ENCODE results near the gene ENTPD1. TPM values are rescaled to one million over a fixed set of nuclear protein-coding genes. Genes with fewer than 3 reads are reported as not detected.
"Not testable (repeated sequence)": the region's sequence is repeated elsewhere in the genome, so short reads cannot be mapped to it uniquely, and the experiment has no call there.

Gene ENTPD1
- total and polyA plus RNA-seq, 4 donors, result 23.6 to 41.3 (median 34.5) TPM

DNA sequence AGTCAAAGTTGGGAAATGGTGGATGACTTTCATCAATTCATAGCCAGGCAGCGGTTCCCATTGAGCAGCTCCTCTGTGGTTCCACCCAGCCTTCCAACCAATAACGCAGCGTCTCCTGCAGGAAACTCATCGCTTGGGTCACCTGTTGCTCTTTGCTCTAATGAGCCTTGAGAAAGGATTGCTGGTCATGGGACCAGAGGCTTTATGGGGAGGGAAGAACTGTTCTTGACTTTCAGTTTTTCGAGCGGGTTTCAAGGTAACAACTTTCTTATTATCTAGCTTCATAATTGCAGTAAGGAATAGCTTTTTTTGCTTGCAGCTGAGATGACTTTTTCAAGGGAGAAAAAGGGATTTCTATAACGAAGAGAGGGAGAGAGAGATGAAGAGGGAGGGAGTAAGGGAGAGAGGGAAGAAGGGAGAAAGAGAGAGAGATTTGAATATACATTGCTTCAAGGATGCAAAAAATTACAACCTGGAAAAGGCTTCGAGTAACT, 405 bp upstream of the ENTPD1 start:
- peak overlapping the region; percentile 85 for H3K27ac ChIP-seq (ENCODE audit: low read depth, low read length)
- WGBS (ENCODE audit: insufficient coverage), result 24% methylated on average over 2 of the region's 8 CpGs

DNA sequence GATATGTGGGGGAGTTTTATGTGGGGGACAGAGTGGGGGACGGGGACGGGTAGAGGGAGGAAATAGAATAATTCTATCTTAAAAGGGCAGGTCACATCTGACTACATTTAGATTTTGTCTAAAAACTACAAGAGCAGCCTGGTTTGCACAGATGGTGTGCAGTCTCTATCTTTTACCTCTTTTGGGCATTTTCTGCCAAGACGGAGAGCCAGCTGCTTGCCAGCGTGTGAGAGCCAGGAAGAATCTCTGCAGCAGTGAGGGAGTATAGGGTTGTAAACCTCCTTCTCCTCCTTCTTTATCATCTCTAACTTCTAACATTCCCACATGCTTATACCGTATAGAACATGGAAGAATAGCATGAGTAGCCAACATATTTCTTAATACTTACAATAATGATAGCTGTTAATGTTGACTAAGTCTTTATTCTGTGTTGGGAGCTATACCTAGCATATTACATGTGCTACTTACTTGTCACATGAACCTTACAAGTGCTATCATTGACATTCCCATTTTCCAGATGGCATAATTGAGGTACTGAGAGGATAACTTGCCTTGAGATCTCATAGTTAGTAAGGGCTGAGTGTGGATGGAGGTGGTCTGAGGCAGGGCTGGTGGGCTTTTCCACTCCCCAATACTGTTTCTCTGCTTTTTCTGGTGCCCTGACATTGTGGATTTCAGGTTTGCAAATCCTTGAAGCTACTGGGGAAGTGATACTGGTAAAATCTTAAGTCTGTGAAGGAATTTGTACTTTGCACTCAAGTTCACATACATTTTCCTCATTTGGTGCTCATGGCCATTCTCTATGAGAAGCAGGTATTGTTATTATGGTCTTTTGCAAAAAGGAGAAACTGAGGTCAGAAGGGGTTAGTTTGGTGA, 1.1 kb downstream of the ENTPD1 start:
- Histone ChIP-seq H3K4me1 (ENCODE audit: control insufficient read depth, insufficient read depth, low read length) (peaks cover 5% of the 10 kb centered on the region), H3K27ac (ENCODE audit: low read depth, low read length) (peak overlapping the region; percentile 85), H3K27me3 (ENCODE audit: control insufficient read depth, insufficient read depth, low read length) (no peaks in the 10 kb centered on the region), H3K9me3 (ENCODE audit: control insufficient read depth, insufficient read depth, low read length) (no peaks in the 10 kb centered on the region), H3K4me3 (ENCODE audit: low read depth, low read length) (peak overlapping the region; percentile 41), H3K36me3 (ENCODE audit: control insufficient read depth, insufficient read depth, low read length) (no peaks in the 10 kb centered on the region)
- WGBS (ENCODE audit: insufficient coverage), result no CpG with 5 or more reads among the region's 5 CpGs
- peak in 3 of 6 donors; percentile 13 to 63 (median 50) for DNase-seq (ENCODE audit: low read depth in 4 of 6, low spot score in 6 of 6)

More for the DNA sequence above, 405 bp upstream of the ENTPD1 start:
- Histone ChIP-seq H3K4me1 (ENCODE audit: control insufficient read depth, insufficient read depth, low read length) (peaks cover 5% of the 10 kb centered on the region), H3K4me3 (ENCODE audit: low read depth, low read length) (peak overlapping the region; percentile 41), H3K36me3 (ENCODE audit: control insufficient read depth, insufficient read depth, low read length) (no peaks in the 10 kb centered on the region), H3K9me3 (ENCODE audit: control insufficient read depth, insufficient read depth, low read length) (no peaks in the 10 kb centered on the region), H3K27me3 (ENCODE audit: control insufficient read depth, insufficient read depth, low read length) (no peaks in the 10 kb centered on the region)
- DNase-seq (ENCODE audit: low read depth in 4 of 6, low spot score in 6 of 6), result peak in 3 of 6 donors; percentile 10 to 25 (median 11)

DNA sequence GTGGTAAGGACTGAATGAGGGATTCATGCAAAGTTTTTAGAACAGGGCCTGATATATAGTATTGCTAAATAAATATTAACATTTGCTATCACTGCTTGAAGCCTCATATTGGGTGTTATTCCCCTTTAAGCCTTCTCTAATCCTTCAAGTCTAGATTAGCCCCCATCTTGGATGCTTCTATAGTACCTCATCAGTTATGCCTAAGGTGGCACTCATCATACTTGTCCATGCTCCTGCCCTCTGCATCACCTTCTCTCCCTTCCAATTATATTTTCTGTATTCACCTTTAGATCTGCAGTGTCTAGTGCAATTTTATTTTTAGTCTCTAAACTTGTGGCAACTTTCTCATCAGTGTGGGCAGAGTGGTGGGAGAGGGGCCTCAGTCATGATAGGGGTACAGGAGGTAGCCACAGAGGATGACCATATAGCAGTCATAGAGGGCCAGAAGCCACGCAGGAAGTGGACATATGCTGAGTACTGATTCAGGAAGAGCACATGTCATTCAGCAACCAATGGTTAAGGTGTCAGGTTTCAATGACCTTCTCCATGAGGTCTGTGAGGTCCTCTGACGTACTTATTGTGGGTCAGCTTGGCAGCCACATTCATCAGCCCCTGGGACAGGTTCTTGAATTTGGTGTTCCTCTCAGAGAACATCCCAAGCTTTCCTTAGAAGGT, 2.5 kb downstream of the ENTPD1 start:
- no peak for DNase-seq (ENCODE audit: low read depth in 4 of 6, low spot score in 6 of 6)
- Histone ChIP-seq H3K9me3 (ENCODE audit: control insufficient read depth, insufficient read depth, low read length) (no peaks in the 10 kb centered on the region), H3K27me3 (ENCODE audit: control insufficient read depth, insufficient read depth, low read length) (no peaks in the 10 kb centered on the region), H3K4me1 (ENCODE audit: control insufficient read depth, insufficient read depth, low read length) (peaks cover 5% of the 10 kb centered on the region), H3K27ac (ENCODE audit: low read depth, low read length) (no peak overlapping the region), H3K36me3 (ENCODE audit: control insufficient read depth, insufficient read depth, low read length) (no peaks in the 10 kb centered on the region), H3K4me3 (ENCODE audit: low read depth, low read length) (no peak overlapping the region)
- WGBS (ENCODE audit: insufficient coverage), result 88% methylated on average over 2 of the region's 2 CpGs

DNA sequence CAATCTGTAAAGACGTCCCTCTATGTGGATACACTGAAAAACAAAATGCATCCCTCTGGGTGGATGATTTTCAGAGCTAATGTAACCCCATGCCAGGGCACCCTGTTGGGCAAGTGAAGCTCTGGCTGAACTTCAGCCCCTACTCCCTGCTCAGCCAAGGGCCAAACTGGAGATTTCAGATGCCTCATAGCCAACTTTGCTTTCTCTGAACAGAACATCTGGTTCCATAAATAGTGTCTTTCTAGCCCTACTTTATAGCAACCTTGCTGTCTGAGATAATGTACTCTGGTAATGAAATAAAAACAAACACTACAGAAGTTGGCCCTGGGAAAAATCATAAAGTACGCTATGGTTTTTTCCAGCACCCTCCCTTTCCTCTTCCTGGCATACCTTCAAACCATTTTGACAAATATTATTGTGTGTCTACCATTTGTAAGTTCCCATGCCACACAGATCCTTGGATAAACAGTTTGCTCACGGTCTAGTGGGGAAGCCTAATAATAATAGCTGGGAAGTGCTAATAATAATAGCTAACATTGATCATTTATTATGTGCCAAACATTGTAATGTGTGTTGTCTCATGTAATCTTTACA, 3.4 kb downstream of the ENTPD1 start:
- Histone ChIP-seq H3K27me3 (ENCODE audit: control insufficient read depth, insufficient read depth, low read length) (no peaks in the 10 kb centered on the region), H3K4me1 (ENCODE audit: control insufficient read depth, insufficient read depth, low read length) (peaks cover 5% of the 10 kb centered on the region), H3K9me3 (ENCODE audit: control insufficient read depth, insufficient read depth, low read length) (no peaks in the 10 kb centered on the region), H3K27ac (ENCODE audit: low read depth, low read length) (no peak overlapping the region), H3K4me3 (ENCODE audit: low read depth, low read length) (no peak overlapping the region), H3K36me3 (ENCODE audit: control insufficient read depth, insufficient read depth, low read length) (no peaks in the 10 kb centered on the region)
- DNase-seq (ENCODE audit: low read depth in 4 of 6, low spot score in 6 of 6), result no peak
- 80% methylated on average over 1 of the region's 3 CpGs for whole genome bisulfite sequencing (ENCODE audit: insufficient coverage)

DNA sequence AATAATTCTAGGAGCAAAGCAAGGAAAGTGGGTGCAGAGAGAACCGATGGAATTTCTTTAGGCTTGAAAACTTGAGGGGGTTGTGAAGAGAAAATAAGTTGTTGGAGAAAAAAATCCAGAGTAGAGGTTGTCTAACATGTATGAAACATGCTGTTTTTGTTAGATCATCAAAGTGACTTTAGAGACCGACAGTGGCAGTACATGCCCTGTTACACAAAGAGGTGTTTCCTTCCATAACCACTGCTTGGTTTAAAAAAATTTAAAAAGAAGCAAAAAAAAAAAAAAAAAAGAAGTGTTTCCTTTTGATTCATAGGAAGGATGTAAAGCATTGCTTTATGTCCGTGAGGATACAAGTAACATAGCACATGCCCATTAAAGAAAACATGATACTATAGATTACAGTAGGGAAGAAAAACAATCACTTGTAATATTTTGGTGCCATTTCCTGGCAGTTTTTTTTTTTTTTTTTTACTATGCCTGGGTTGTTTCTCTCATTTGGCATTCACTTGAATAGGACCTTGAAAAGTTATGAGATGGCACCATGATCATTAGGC, 6.1 kb downstream of the ENTPD1 start:
- Histone ChIP-seq H3K36me3 (ENCODE audit: control insufficient read depth, insufficient read depth, low read length) (no peaks in the 10 kb centered on the region), H3K4me3 (ENCODE audit: low read depth, low read length) (no peak overlapping the region), H3K4me1 (ENCODE audit: control insufficient read depth, insufficient read depth, low read length) (no peaks in the 10 kb centered on the region), H3K27ac (ENCODE audit: low read depth, low read length) (no peak overlapping the region), H3K9me3 (ENCODE audit: control insufficient read depth, insufficient read depth, low read length) (no peaks in the 10 kb centered on the region), H3K27me3 (ENCODE audit: control insufficient read depth, insufficient read depth, low read length) (no peaks in the 10 kb centered on the region)
- no peak for DNase-seq (ENCODE audit: low read depth in 4 of 6, low spot score in 6 of 6)
- whole genome bisulfite sequencing (ENCODE audit: insufficient coverage), result 81% methylated on average over 1 of the region's 3 CpGs

DNA sequence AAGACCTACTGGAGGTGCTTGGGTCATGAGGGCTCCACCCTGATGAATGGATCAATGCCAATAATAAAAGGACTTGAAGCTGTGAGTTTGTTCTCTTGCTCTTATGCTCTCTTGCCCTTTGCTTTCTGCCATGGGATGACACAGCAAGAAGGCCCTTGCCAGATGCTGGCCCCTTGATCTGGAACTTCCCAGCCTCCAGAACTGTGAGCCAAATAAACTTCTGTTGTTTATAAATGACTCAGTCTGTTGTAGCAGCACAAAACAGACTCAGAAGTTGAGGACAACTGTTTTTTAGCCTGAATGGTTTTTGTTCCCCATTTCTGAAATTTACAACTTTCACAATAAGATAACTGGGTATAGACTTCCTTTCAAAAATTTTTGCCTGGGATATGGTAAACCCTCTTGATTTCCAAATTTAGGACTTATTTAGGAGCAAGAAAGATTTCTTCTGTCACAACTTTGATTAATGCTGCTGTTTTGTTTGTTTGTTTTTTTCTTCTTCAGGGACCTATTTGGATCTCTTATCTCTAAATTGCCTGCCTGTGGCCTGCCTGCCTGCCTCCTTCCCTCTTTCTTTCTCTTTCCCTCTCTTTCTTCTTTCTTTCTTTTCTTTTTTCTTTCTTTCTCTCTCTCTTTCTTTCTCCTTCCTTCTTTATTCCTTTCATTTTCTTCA, 12.1 kb downstream of the ENTPD1 start:
- no peaks in the 10 kb centered on the region for H3K4me1 ChIP-seq (ENCODE audit: control insufficient read depth, insufficient read depth, low read length)
- H3K27me3 ChIP-seq (ENCODE audit: control insufficient read depth, insufficient read depth, low read length), result no peaks in the 10 kb centered on the region
- no peak for DNase-seq (ENCODE audit: low read depth in 4 of 6, low spot score in 6 of 6)
- H3K27ac ChIP-seq (ENCODE audit: low read depth, low read length), result no peak overlapping the region
- H3K36me3 ChIP-seq (ENCODE audit: control insufficient read depth, insufficient read depth, low read length), result no peaks in the 10 kb centered on the region
- no peaks in the 10 kb centered on the region for H3K9me3 ChIP-seq (ENCODE audit: control insufficient read depth, insufficient read depth, low read length)
- H3K4me3 ChIP-seq (ENCODE audit: low read depth, low read length), result no peak overlapping the region

DNA sequence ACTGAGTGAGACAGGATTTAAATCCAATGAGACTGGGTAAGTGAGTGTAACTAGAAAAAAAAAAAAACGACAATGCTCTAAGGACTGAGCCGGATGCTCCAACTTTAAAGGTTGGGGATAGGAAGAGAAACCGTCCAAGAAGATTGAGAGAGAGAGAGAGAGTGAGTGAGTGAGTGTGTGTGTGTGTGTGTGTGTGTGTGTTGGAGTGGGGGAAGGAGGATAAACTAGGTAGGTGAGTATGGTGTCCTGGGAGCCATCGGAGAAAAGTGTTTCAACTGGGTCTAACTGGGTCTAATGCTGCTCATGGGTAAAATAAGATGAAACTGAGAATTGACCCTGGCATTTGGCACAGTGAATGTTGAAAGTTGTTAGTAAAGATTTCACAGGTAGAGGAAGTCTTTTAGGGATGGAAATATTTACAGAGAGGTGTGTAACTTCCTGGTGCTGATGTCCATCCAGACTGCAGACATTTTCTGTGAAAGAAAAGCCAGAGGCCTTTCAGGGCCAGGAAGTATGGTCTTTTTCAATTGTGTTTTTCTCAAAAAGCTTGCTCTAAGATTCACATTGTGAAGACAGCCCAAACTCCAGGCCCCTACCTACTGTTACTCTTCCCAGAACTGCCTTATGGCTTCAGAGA, 14.2 kb downstream of the ENTPD1 start:
- H3K27me3 ChIP-seq (ENCODE audit: control insufficient read depth, insufficient read depth, low read length), result no peaks in the 10 kb centered on the region
- H3K36me3 ChIP-seq (ENCODE audit: control insufficient read depth, insufficient read depth, low read length), result no peaks in the 10 kb centered on the region
- 85% methylated on average over 4 of the region's 4 CpGs for WGBS (ENCODE audit: insufficient coverage)
- DNase-seq (ENCODE audit: low read depth in 4 of 6, low spot score in 6 of 6), result no peak
- no peaks in the 10 kb centered on the region for H3K4me1 ChIP-seq (ENCODE audit: control insufficient read depth, insufficient read depth, low read length)
- no peaks in the 10 kb centered on the region for H3K9me3 ChIP-seq (ENCODE audit: control insufficient read depth, insufficient read depth, low read length)
- no peak overlapping the region for H3K27ac ChIP-seq (ENCODE audit: low read depth, low read length)
- H3K4me3 ChIP-seq (ENCODE audit: low read depth, low read length), result no peak overlapping the region

DNA sequence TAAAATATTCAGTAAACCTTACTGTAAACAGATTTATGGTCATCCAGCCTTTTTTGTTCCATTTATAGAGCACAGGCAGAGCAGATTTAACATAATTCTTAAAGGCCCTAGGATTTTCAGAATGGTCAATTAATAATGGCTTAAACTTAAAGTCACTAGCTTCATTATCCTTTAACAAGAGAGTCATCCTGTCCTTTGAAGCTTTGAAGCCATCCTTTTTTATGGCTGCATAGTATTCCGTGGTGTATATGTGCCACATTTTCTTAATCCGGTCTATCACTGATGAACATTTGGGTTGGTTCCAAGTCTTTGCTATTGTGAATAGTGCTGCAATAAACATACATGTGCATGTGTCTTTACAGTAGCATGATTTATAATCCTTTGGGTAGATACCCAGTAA, 17.5 kb downstream of the ENTPD1 start:
- H3K36me3 ChIP-seq (ENCODE audit: control insufficient read depth, insufficient read depth, low read length), result not testable (repeated sequence)
- 100% methylated on average over 2 of the region's 2 CpGs for WGBS (ENCODE audit: insufficient coverage)

DNA sequence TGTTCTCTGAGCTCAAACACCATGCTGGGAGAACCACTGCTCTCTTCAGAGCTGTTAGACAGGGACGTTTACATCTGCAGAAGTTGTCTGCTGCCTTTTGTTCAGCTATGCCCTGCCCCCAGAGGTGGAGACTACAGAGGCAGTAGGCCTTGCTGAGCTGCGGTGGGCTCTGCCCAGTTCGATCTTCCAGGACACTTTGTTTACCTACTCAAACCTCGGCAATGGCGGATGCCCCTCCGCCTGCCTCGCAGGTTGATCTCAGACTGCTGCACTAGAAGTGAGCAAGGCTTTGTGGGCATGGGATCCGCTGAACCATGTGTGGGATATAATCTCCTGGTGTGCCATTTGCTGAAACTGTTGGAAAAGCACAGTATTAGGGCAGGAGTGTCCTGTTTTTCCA, 21.7 kb downstream of the ENTPD1 start:
- 95% methylated on average over 8 of the region's 8 CpGs for WGBS (ENCODE audit: insufficient coverage)
- not testable (repeated sequence) for H3K27ac ChIP-seq (ENCODE audit: low read depth, low read length); DNase-seq (ENCODE audit: low read depth in 4 of 6, low spot score in 6 of 6); H3K36me3 ChIP-seq (ENCODE audit: control insufficient read depth, insufficient read depth, low read length); H3K4me3 ChIP-seq (ENCODE audit: low read depth, low read length); H3K9me3 ChIP-seq (ENCODE audit: control insufficient read depth, insufficient read depth, low read length); H3K27me3 ChIP-seq (ENCODE audit: control insufficient read depth, insufficient read depth, low read length); H3K4me1 ChIP-seq (ENCODE audit: control insufficient read depth, insufficient read depth, low read length)

More for the DNA sequence above, 17.5 kb downstream of the ENTPD1 start:
- not testable (repeated sequence) for H3K4me1 ChIP-seq (ENCODE audit: control insufficient read depth, insufficient read depth, low read length); H3K27ac ChIP-seq (ENCODE audit: low read depth, low read length); H3K9me3 ChIP-seq (ENCODE audit: control insufficient read depth, insufficient read depth, low read length); DNase-seq (ENCODE audit: low read depth in 4 of 6, low spot score in 6 of 6); H3K27me3 ChIP-seq (ENCODE audit: control insufficient read depth, insufficient read depth, low read length); H3K4me3 ChIP-seq (ENCODE audit: low read depth, low read length)
